K562 (cell line): ENCODE results near the gene DIAPH1. TPM values are rescaled to one million over a fixed set of nuclear protein-coding genes. Genes with fewer than 3 reads are reported as not detected.

Experiments
- ATAC-seq: fragments of 200-7000 bp; cut with Tn5 transposase; 3 replicates; pipeline ENCODE4 v1.9.1; 2020; ENCODE audit warnings: moderate library complexity
- BruUV-seq: library from RNA; stranded (reverse); fragments of 400-500 nt; replicated peaks from 2 replicates; lab custom pipeline; 2021; lab: Mats Ljungman, UMichigan
- CTCF ChIA-PET: fragments of 300-600 bp; formaldehyde crosslinking; extraction: SDS; loops from one replicate; lab custom pipeline; 2021; ENCODE audit warnings: low intra/inter-chr PET ratio; lab: Yijun Ruan, JAX
- POLR2A ChIA-PET: fragments of 300-600, 350-650 bp; sonication (Branson Sonifier 250); formaldehyde crosslinking; extraction: SDS; loops from one replicate; lab custom pipeline; 2021; ENCODE audit warnings: antibody characterized with exemption, inconsistent platforms; lab: Yijun Ruan, JAX
- DNase-seq, 4 experiments: peaks; one replicate each; pipeline versions ENCODE4 v3.0.0 to v3.0.0-alpha.2; 2011 to 2018; ENCODE audit warnings: low spot score in 3 of 4, mixed read lengths in 3 of 4; ENCODE audit errors: extremely low read depth in 1 of 4
- FAIRE-seq: peaks from 2 replicates; lab custom pipeline; 2011; peaks lifted over from hg19 to GRCh38; lab: Jason Lieb, UNC
- H2AFZ ChIP-seq: 2 replicates; pipeline ENCODE4 v1.6.0; 2011; ENCODE audit warnings: low read depth, low read length, control low read depth, inconsistent platforms
- H3K27ac ChIP-seq: fragments of 200-600 bp; 3 replicates; pipeline ENCODE4 v1.8.0; 2011; ENCODE audit warnings: low read depth, mild to moderate bottlenecking, control low read depth, inconsistent platforms, low read length, moderate library complexity, mixed read lengths; ENCODE audit errors: extremely low read depth
- H3K27me3 ChIP-seq, 2 experiments: fragments of 300-600 bp in 1 of 2; 2 replicates in 1 of 2; 3 replicates in 1 of 2; pipeline versions ENCODE4 v1.6.0 to v1.8.0; 2011; ENCODE audit warnings: inconsistent platforms in 2 of 2, low read length in 2 of 2, mild to moderate bottlenecking in 1 of 2, mixed read lengths in 1 of 2, moderate library complexity in 1 of 2; ENCODE audit not compliant: control insufficient read depth in 2 of 2, insufficient read depth in 2 of 2
- H3K36me3 ChIP-seq: fragments of 300-600 bp; 3 replicates; pipeline ENCODE4 v1.8.0; 2011; ENCODE audit warnings: mild to moderate bottlenecking, low read length, inconsistent platforms; ENCODE audit not compliant: control insufficient read depth, insufficient read depth
- H3K4me1 ChIP-seq, 2 experiments: fragments of 200-600 bp in 1 of 2; replicated peaks in 1 of 2; 2 replicates in 1 of 2; 3 replicates in 1 of 2; pipeline versions ENCODE4 v1.5.1 to v1.8.0; 2011; ENCODE audit warnings: inconsistent platforms in 2 of 2, low read length in 2 of 2, mild to moderate bottlenecking in 1 of 2, mixed read lengths in 1 of 2, moderate library complexity in 1 of 2; ENCODE audit not compliant: control insufficient read depth in 2 of 2, insufficient read depth in 2 of 2
- H3K4me2 ChIP-seq: 2 replicates; pipeline ENCODE4 v1.6.1; 2011; ENCODE audit warnings: low read length, control low read depth, inconsistent platforms, mixed read lengths; ENCODE audit not compliant: insufficient read depth
- H3K4me3 ChIP-seq: fragments of 200-600 bp; sonication (generic), shearing (Covaris generic); 2 replicates; pipeline ENCODE4 v1.5.1; 2016; ENCODE audit warnings: control low read depth, inconsistent platforms
- H3K79me2 ChIP-seq: fragments of 200-600 bp; 3 replicates; pipeline ENCODE4 v1.8.0; 2011; ENCODE audit warnings: low read length, inconsistent platforms; ENCODE audit not compliant: control insufficient read depth, insufficient read depth
- H3K9ac ChIP-seq, 2 experiments: 2 replicates each; pipeline versions ENCODE4 v1.6.0 to v1.6.1; 2011; ENCODE audit warnings: low read depth in 2 of 2, low read length in 2 of 2, control low read depth in 1 of 2, inconsistent platforms in 1 of 2, mild to moderate bottlenecking in 1 of 2, mixed read lengths in 1 of 2; ENCODE audit not compliant: insufficient read depth in 1 of 2
- H3K9me1 ChIP-seq: one replicate; pipeline ENCODE4 v1.6.0; 2011; ENCODE audit warnings: inconsistent platforms, mild to moderate bottlenecking, low read length, moderate library complexity; ENCODE audit not compliant: control insufficient read depth, insufficient read depth
- H3K9me3 ChIP-seq: replicated peaks from 2 replicates; pipeline ENCODE4 v1.5.1; 2011; ENCODE audit warnings: low read depth, low read length, inconsistent platforms; ENCODE audit not compliant: control insufficient read depth, insufficient read depth
- H4K20me1 ChIP-seq: replicated peaks from 2 replicates; pipeline ENCODE4 v1.6.1; 2011; ENCODE audit warnings: low read length, inconsistent platforms, mixed read lengths; ENCODE audit not compliant: control insufficient read depth, insufficient read depth
- ADNP ChIP-seq: fragments of 200-800 bp; sonication (Bioruptor generic); IDR thresholded peaks from 2 replicates; pipeline ENCODE4 v1.6.1; 2016; ENCODE audit warnings: missing genetic modification characterization, missing compliant biosample characterization
- CC2D1A ChIP-seq: fragments of 450-650 bp; IDR thresholded peaks from 2 replicates; pipeline ENCODE4 v1.6.1; 2017; ENCODE audit warnings: mild to moderate bottlenecking
- CXXC5 ChIP-seq: fragments of 250-450 bp; sonication (Bioruptor Pico); IDR thresholded peaks from 2 replicates; pipeline ENCODE4 v1.8.0; 2022; ENCODE audit warnings: inconsistent platforms, mild to moderate bottlenecking, moderate library complexity
- GATAD2A ChIP-seq: fragments of 450-650 bp; IDR thresholded peaks from 2 replicates; pipeline ENCODE4 v1.6.1; 2017
- RNF219 ChIP-seq: fragments of 250-450 bp; sonication (Bioruptor Pico); IDR thresholded peaks from 2 replicates; pipeline ENCODE4 v1.5.0; 2022; ENCODE audit warnings: mild to moderate bottlenecking
- SIN3A ChIP-seq, 2 experiments: fragments of 150-350 bp in 1 of 2; IDR thresholded peaks; 2 replicates each; pipeline ENCODE4 v1.6.1; 2011 to 2016; ENCODE audit warnings: borderline replicate concordance in 2 of 2, low read depth in 2 of 2, low read length in 2 of 2, mild to moderate bottlenecking in 2 of 2, moderate library complexity in 2 of 2; ENCODE audit not compliant: control insufficient read depth in 1 of 2
- SMARCA5 ChIP-seq: fragments of 450-650 bp; IDR thresholded peaks from 2 replicates; pipeline ENCODE4 v1.6.1; 2016
- SOX6 ChIP-seq: fragments of 450-650 bp; IDR thresholded peaks from 2 replicates; pipeline ENCODE4 v1.6.1; 2014; ENCODE audit warnings: mild to moderate bottlenecking
- SP2 ChIP-seq: IDR thresholded peaks from 2 replicates; pipeline ENCODE4 v1.6.1; 2011; ENCODE audit warnings: mild to moderate bottlenecking, low read depth, low read length, moderate library complexity; ENCODE audit not compliant: poor library complexity, severe bottlenecking; ENCODE audit errors: extremely low read depth
- ZBTB33 ChIP-seq: sonication (generic); formaldehyde crosslinking; IDR thresholded peaks from 2 replicates; pipeline ENCODE4 v1.8.1; 2023; ENCODE audit warnings: mild to moderate bottlenecking, missing genetic modification reagents
- ZKSCAN3 ChIP-seq: fragments of 250-450 bp; sonication (Bioruptor Pico); IDR thresholded peaks from 2 replicates; pipeline ENCODE4 v1.4.0; 2020
- ZNF232 ChIP-seq: sonication (generic); formaldehyde crosslinking; IDR thresholded peaks from 2 replicates; pipeline ENCODE4 v1.8.0; 2022; ENCODE audit warnings: mild to moderate bottlenecking, missing genetic modification reagents
- ZNF395 ChIP-seq: fragments of 200-800 bp; sonication (Bioruptor generic); IDR thresholded peaks from 2 replicates; pipeline ENCODE4 v1.6.1; 2017; ENCODE audit warnings: missing genetic modification characterization, missing compliant biosample characterization
- ZNF586 ChIP-seq: fragments of 450-650 bp; formaldehyde crosslinking; conservative IDR thresholded peaks from 2 replicates; pipeline ENCODE4 v1.4.0; 2020; ENCODE audit warnings: mild to moderate bottlenecking, moderate library complexity
- WGBS: fragments of 100-300 bp; shearing (Covaris generic); methylation state at CpG from one replicate; pipeline ENCODE4 v1.1.6; 2016; ENCODE audit warnings: low coverage, mixed read lengths; ENCODE audit not compliant: insufficient coverage; ENCODE audit errors: missing lambda C conversion rate; 5-methylcytosine and 5-hydroxymethylcytosine counted together
- in situ Hi-C: fragments of 300-500 bp; cut with MboI; formaldehyde crosslinking; loops from 4 replicates; pipeline ENCODE4 v1.15.0; 2018; ENCODE audit warnings: inconsistent platforms, mixed read lengths
- intact Hi-C: fragments of 100-400 bp; cut with micrococcal nuclease; formaldehyde crosslinking; loops from 2 replicates; pipeline ENCODE4 v1.14.2; 2022
- polyA plus RNA-seq, 8 experiments: library from polyadenylated mRNA; depleted of rRNA in 4 of 8; stranded (reverse) in 5 of 8; unstranded in 3 of 8; fragments of >200 nt; fragmentation: Nextera tagmentation in 2 of 8; fragmentation: Illumina TruSeq in 1 of 8; extraction: Ambion mirVana in 2 of 8; extraction: Trizol in 1 of 8; gene quantifications; 2 replicates each; pipeline versions ENCODE4 v1.2.1 to v1.2.3, GENCODE V29; 2011 to 2014; ENCODE audit warnings: inconsistent platforms in 1 of 8, missing spikeins in 1 of 8
- total RNA-seq, 7 experiments: library from RNA; depleted of rRNA in 6 of 7; stranded (reverse); fragments of >200 nt in 6 of 7; fragmentation: Illumina TruSeq in 2 of 7; extraction: Trizol in 2 of 7; gene quantifications; 2 replicates each; pipeline versions ENCODE4 v1.2.1 to v1.2.3, GENCODE V29; 2011 to 2021; ENCODE audit warnings: low replicate concordance in 1 of 7

Gene DIAPH1
- total and polyA plus RNA-seq, 9 of the 15 experiments (the other 6 are each of a cell fraction or from before 2014, with no cell fraction given): 60.8 to 328 (median 97.8) TPM

GRCh38 chr5:141483902-141484301 lies 134.9 kb downstream of the DIAPH1 start:
- Histone ChIP-seq H3K4me2 (no peak overlapping the region), H3K9me1 (no peaks in the 10 kb centered on the region), H3K27me3 (peaks cover 41 to 45% of the 10 kb centered on the region in 2 experiments), H3K4me1 (peaks cover 0 to 6% of the 10 kb centered on the region in 2 experiments; a peak in 2 of 5 replicates), H2AFZ (no peak overlapping the region), H3K9ac (no peak overlapping the region), H3K27ac (no peak overlapping the region), H3K9me3 (no peaks in the 10 kb centered on the region), H3K79me2 (no peaks in the 10 kb centered on the region), H3K36me3 (no peaks in the 10 kb centered on the region), H3K4me3 (no peak overlapping the region), H4K20me1 (no peaks in the 10 kb centered on the region)
- no TSS peak for BruUV-seq
- peak in 1 of 4 experiments; percentile 3 for DNase-seq
- ATAC-seq: no peak
- TF ChIP-seq ZKSCAN3 (CRISPR knock-in tag): no peak
- no peak for TF ChIP-seq ZNF395 (CRISPR knock-in tag)
- no peak for TF ChIP-seq ZNF586 (CRISPR knock-in tag)
- no peak for TF ChIP-seq RNF219
- TF ChIP-seq CXXC5 (CRISPR knock-in tag): no peak
- TF ChIP-seq ZBTB33 (CRISPR knock-in tag): no peak
- TF ChIP-seq SP2: no peak
- no peak for TF ChIP-seq SMARCA5
- TF ChIP-seq GATAD2A: no peak
- TF ChIP-seq ADNP (tag): no peak
- TF ChIP-seq SIN3A (IDR thresholded peaks at IDR 0.05; ENCODE audit: borderline replicate concordance in 2 of 2, control insufficient read depth in 1 of 2, low read depth in 2 of 2, low read length in 2 of 2): no peak
- TF ChIP-seq ZNF232: no peak
- TF ChIP-seq SOX6: no peak
- no peak for TF ChIP-seq CC2D1A
- in situ Hi-C loops: no loop called here
- POLR2A ChIA-PET: interaction anchor here (1.4 kb wide), 1 partner anchor 8 kb away, joined by 3 read pairs; the partner anchor contains the start of gene PCDHGC3
- CTCF ChIA-PET: no interaction called here
- 0% methylated on average over 3 of the region's 3 CpGs for WGBS
- FAIRE-seq: no peak
- intact Hi-C loops: no loop called here
